CD4-positive, alpha-beta T cell (primary cell): ENCODE results near the gene HOXC11. TPM values are rescaled to one million over a fixed set of nuclear protein-coding genes. Genes with fewer than 3 reads are reported as not detected.
A peak's percentile ranks its signal among the peaks of the same experiment; 100 is the strongest.

Source experiments
- ATAC-seq: fragments of 200-7000 bp; cut with Tn5 transposase; one replicate; pipeline ENCODE4 v1.10.0; 2022; ENCODE audit warnings: mild to moderate bottlenecking; ENCODE audit not compliant: poor library complexity
- CTCF ChIA-PET: fragments of 350-600 bp; sonication (Branson Sonifier 250); formaldehyde crosslinking; loops from one replicate; lab custom pipeline; 2021; ENCODE audit warnings: antibody characterized with exemption, inconsistent platforms; lab: Charles Lee
- POLR2A ChIA-PET: fragments of 350-600 bp; sonication (Branson Sonifier 250); formaldehyde crosslinking; loops from one replicate; lab custom pipeline; 2021; ENCODE audit warnings: antibody characterized with exemption, inconsistent platforms; lab: Charles Lee
- DNase-seq, 14 experiments: peaks; one replicate each; pipeline ENCODE4 v3.0.0-alpha.2; 2013 to 2020; ENCODE audit warnings: mixed read lengths in 2 of 14
- H3K27ac ChIP-seq, 2 donors: one replicate each; pipeline versions ENCODE4 v1.5.1 to v1.7.0; 2013; ENCODE audit warnings: low read length in 2 of 2, low read depth in 1 of 2, mild to moderate bottlenecking in 1 of 2
- H3K27me3 ChIP-seq, 2 experiments: 1 replicate in 1 of 2; 2 replicates in 1 of 2; pipeline versions ENCODE4 v1.6.1 to v1.7.0; 2013; ENCODE audit warnings: low read length in 2 of 2, control low read depth in 1 of 2, mild to moderate bottlenecking in 1 of 2, moderate library complexity in 1 of 2; ENCODE audit not compliant: insufficient read depth in 2 of 2, control insufficient read depth in 1 of 2
- H3K36me3 ChIP-seq: one replicate; pipeline ENCODE4 v1.6.1; 2013; ENCODE audit warnings: low read length, control low read depth; ENCODE audit not compliant: insufficient read depth
- H3K4me1 ChIP-seq: one replicate; pipeline ENCODE4 v1.6.1; 2013; ENCODE audit warnings: low read length, control low read depth; ENCODE audit not compliant: insufficient read depth
- H3K4me3 ChIP-seq: one replicate; pipeline ENCODE4 v1.5.1; 2013; ENCODE audit warnings: mild to moderate bottlenecking, low read length, moderate library complexity
- H3K9me3 ChIP-seq, 2 experiments: 1 replicate in 1 of 2; 2 replicates in 1 of 2; pipeline versions ENCODE4 v1.6.1 to v1.7.0; 2013; ENCODE audit warnings: low read length in 2 of 2, mild to moderate bottlenecking in 2 of 2, control low read depth in 1 of 2, moderate library complexity in 1 of 2; ENCODE audit not compliant: control insufficient read depth in 1 of 2, insufficient read depth in 1 of 2
- H3K27ac Mint-ChIP-seq: one replicate; pipeline ENCODE4 v1.8.0; 2020; ENCODE audit warnings: mixed read lengths
- H3K27me3 Mint-ChIP-seq: one replicate; pipeline ENCODE4 v1.8.0; 2021; ENCODE audit warnings: mixed read lengths
- H3K36me3 Mint-ChIP-seq: one replicate; pipeline ENCODE4 v1.8.0; 2021; ENCODE audit warnings: low read depth, mixed read lengths
- H3K4me1 Mint-ChIP-seq: one replicate; pipeline ENCODE4 v1.8.0; 2021; ENCODE audit warnings: low read depth, mixed read lengths
- H3K4me3 Mint-ChIP-seq: one replicate; pipeline ENCODE4 v1.8.0; 2020; ENCODE audit warnings: mild to moderate bottlenecking, mixed read lengths
- H3K9me3 Mint-ChIP-seq: one replicate; pipeline ENCODE4 v1.8.0; 2020; ENCODE audit warnings: mixed read lengths
- intact Hi-C, 2 experiments: fragments of 100-400 bp; cut with DNase I in 1 of 2; cut with micrococcal nuclease in 1 of 2; formaldehyde crosslinking; loops; one replicate each; pipeline versions ENCODE4 v1.15.1 to v1.9.0; 2023 to 2025; cut with DNase I, micrococcal nuclease
- total RNA-seq, 174 experiments: library from RNA in 2 of 174; stranded (reverse) in 2 of 174; gene quantifications; one replicate each; pipeline ENCODE4 v1.2.3 and lab custom pipeline; 2021 to 2026
- TF ChIP-seq, protein P1 (sequence below): fragments of 200-600 bp; IDR thresholded peaks from one replicate; pipeline ENCODE4 v1.8.0; 2022; ENCODE audit warnings: antibody characterized with exemption, mild to moderate bottlenecking

Gene HOXC11
- total RNA-seq, 2 experiments from 2014 or later: not detected

DNA sequence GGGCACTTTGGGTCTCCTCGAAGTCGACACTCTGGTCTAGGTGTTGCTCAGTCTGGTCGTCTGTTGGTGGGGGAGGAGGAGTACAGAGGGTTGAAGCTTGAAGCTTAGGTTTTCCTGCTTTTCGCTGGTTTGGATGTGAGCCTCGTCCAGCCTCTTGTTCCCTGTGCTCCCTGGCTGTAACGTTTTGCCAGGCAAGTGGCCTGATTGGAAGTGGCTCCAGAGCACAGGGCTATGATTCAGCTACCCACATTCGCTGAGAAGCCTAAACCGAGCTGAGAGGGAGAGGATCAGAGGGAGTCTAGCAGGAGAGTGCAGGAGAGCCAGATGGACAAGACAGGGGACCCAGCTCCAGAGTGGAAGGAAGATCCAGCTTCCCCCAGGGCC is 18.1 kb downstream of the HOXC11 start:
- peaks cover 98 to 100% of the 10 kb centered on the region in 2 experiments for H3K27me3 ChIP-seq
- ATAC-seq (no peak), DNase-seq (no peak)
- no peak overlapping the region for H3K4me3 ChIP-seq
- TF ChIP-seq, protein P1, sequence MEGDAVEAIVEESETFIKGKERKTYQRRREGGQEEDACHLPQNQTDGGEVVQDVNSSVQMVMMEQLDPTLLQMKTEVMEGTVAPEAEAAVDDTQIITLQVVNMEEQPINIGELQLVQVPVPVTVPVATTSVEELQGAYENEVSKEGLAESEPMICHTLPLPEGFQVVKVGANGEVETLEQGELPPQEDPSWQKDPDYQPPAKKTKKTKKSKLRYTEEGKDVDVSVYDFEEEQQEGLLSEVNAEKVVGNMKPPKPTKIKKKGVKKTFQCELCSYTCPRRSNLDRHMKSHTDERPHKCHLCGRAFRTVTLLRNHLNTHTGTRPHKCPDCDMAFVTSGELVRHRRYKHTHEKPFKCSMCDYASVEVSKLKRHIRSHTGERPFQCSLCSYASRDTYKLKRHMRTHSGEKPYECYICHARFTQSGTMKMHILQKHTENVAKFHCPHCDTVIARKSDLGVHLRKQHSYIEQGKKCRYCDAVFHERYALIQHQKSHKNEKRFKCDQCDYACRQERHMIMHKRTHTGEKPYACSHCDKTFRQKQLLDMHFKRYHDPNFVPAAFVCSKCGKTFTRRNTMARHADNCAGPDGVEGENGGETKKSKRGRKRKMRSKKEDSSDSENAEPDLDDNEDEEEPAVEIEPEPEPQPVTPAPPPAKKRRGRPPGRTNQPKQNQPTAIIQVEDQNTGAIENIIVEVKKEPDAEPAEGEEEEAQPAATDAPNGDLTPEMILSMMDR: no peak
- no peak overlapping the region for H3K27ac ChIP-seq
- Mint-ChIP-seq H3K27ac (no peak overlapping the region), H3K4me1 (peaks cover 45% of the 10 kb centered on the region), H3K9me3 (no peaks in the 10 kb centered on the region), H3K36me3 (no peaks in the 10 kb centered on the region), H3K27me3 (peaks cover 100% of the 10 kb centered on the region), H3K4me3 (no peak overlapping the region)
- no peaks in the 10 kb centered on the region for H3K36me3 ChIP-seq
- H3K4me1 ChIP-seq: peaks cover 42% of the 10 kb centered on the region
- peaks cover 7 to 50% of the 10 kb centered on the region in 2 experiments for H3K9me3 ChIP-seq
- CTCF ChIA-PET: interaction anchor here (1.2 to 1.3 kb wide), 2 partner anchors 12 to 15 kb away, joined by 4 to 5 read pairs; no protein-coding TSS in a partner anchor
- intact Hi-C loops: no loop called here
- POLR2A ChIA-PET: no interaction called here

DNA sequence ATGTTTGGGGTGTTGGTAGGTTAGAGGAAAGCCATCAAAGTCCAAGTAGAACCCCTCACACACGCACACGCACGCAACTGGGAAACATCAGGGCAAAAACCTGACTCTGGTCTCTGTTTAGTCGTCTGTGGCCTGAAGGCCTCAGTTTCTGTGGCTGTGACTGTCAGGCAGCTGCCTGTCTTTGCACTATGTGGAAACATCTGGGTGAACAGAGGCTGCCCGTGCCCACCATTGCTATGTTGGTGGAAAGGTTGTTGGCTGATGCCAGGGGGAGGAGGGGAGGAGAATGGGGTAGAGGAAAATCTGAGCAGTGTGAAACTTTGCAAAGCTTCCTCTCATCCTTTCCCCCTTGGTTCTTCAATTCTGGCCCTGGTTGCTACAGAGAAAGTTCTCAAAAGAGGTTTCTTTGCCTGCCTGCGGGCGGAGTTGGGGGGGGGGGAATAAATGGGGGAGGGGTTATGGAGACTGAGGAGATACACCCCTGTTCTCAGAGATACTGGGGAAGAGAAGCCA is 19.5 kb downstream of the HOXC11 start:
- intact Hi-C loops: no loop called here
- Histone ChIP-seq H3K4me1 (peaks cover 51% of the 10 kb centered on the region), H3K27me3 (peaks cover 98 to 100% of the 10 kb centered on the region in 2 experiments), H3K36me3 (no peaks in the 10 kb centered on the region), H3K4me3 (no peak overlapping the region), H3K27ac (no peak overlapping the region), H3K9me3 (peaks cover 2 to 59% of the 10 kb centered on the region in 2 experiments)
- H3K9me3 Mint-ChIP-seq: no peaks in the 10 kb centered on the region
- POLR2A ChIA-PET: no interaction called here
- no peak for ATAC-seq
- no peak overlapping the region for H3K27ac Mint-ChIP-seq
- no peak overlapping the region for H3K4me3 Mint-ChIP-seq
- CTCF ChIA-PET: interaction anchor here (0.8 to 1.2 kb wide), 4 partner anchors 12 to 216 kb away, joined by 3 read pairs; no protein-coding TSS in a partner anchor
- peaks cover 100% of the 10 kb centered on the region for H3K27me3 Mint-ChIP-seq
- peaks cover 57% of the 10 kb centered on the region for H3K4me1 Mint-ChIP-seq
- DNase-seq: no peak
- TF ChIP-seq, protein P1: no peak
- H3K36me3 Mint-ChIP-seq: no peaks in the 10 kb centered on the region

DNA sequence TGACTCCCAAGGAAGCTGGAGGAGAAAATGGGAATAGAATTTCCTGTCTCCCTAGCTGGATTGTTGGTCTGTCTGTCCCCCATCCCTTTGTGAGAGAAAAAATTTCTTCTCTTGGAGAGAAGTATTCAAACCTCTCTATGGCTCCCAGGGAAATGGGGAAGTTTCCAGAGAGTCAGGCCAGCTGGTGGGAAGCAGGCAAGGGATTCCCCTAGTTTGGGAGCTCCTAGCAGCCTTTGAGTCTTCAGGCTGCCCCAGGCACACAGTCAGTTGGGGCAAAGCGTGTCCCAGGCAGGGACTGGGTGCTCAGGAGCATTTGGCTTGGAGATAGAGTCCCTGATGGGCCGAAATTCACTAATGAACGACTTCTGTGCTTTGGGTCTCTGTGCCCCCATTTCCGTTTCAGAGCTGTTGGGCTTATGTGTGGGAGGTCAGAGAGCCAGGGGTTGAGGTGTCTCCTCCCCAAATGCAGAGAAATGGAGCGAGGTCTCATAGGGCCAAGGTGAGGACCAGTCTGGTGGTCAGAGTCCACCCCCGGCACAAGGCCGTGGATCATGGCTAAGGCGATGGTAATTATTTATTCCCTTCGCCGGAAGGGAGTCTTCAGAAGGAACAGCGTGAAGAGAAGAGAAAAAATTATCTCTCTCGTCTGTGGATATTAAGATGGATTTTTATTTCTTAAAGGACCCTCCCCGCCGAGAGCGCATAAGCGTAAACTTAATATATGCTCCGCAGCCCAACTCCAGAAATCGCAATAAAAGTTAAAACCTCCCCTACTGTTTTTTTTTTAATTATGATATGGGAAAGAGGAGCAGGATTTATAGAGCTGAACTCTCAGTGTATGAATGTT is 20.5 kb downstream of the HOXC11 start:
- ChIA-PET POLR2A (no interaction called here), CTCF (interaction anchor here (0.9 kb wide), 1 partner anchor 198 kb away, joined by 3 read pairs; no protein-coding TSS in a partner anchor)
- Mint-ChIP-seq H3K27ac (no peak overlapping the region), H3K4me3 (peak overlapping the region; percentile 84), H3K4me1 (peaks cover 62% of the 10 kb centered on the region), H3K9me3 (no peaks in the 10 kb centered on the region), H3K36me3 (no peaks in the 10 kb centered on the region), H3K27me3 (peaks cover 100% of the 10 kb centered on the region)
- DNase-seq: no peak
- peaks cover 57% of the 10 kb centered on the region for H3K4me1 ChIP-seq
- H3K36me3 ChIP-seq: no peaks in the 10 kb centered on the region
- TF ChIP-seq, protein P1: no peak
- no peak overlapping the region for H3K4me3 ChIP-seq
- ATAC-seq: no peak
- H3K9me3 ChIP-seq: peaks cover 0 to 68% of the 10 kb centered on the region in 2 experiments
- H3K27me3 ChIP-seq: peaks cover 98 to 100% of the 10 kb centered on the region in 2 experiments
- intact Hi-C loops: no loop called here
- no peak overlapping the region for H3K27ac ChIP-seq
